GM18907 (cell line): ENCODE data around the gene PRKCE.
"Not testable (repeated sequence)": the region's sequence is repeated elsewhere in the genome, so short reads cannot be mapped to it uniquely, and the experiment has no call there.

Experiments
- ATAC-seq: cut with Tn5 transposase; IDR thresholded peaks from one replicate; pipeline ENCODE4 v1.9.1; 2021; ENCODE audit warnings: mild to moderate bottlenecking, moderate library complexity; ENCODE audit not compliant: unreplicated experiment

PRKCE gene

GRCh38 chr2:45696708-45697107 lies 45.2 kb downstream of the PRKCE start:
- no peak for ATAC-seq

- ATAC-seq, result no peak
Measured at GRCh38 chr2:45697190-45697589, 45.7 kb downstream of the PRKCE start.

- ATAC-seq, result no peak
Measured at GRCh38 chr2:45698554-45698953, 47.1 kb downstream of the PRKCE start.

DNA sequence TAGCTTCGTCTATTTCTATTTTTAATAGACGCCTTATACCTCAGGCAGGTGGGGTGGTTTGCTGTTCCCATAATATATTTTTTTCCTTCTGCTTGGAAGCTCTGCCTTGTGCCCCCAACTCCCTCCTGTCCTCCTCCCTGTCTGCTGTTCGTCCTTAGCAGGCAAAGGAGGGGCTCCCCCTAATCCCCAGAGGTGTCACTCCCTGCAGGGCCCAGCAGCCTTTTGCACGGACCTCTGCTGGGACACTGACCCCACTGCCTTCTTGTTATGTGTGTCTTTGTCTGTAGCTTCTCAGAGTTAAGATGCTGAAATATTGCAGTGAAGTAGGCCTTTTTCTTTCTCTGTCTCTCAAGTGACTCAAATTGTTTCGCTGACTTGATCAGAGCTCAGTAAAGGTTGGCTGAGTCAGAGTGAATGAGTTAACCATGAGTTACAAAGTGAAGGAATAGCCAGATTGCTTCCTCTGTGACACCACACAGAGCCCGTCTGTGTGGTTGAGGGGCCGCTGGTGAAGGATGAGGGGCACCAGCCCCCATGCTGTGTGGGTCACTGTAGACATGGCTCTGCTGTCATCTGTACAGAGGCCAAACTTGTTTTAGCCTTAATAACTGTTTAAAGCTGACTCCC lies 47.7 kb downstream of the PRKCE start:
- ATAC-seq, result peak; percentile 78

DNA sequence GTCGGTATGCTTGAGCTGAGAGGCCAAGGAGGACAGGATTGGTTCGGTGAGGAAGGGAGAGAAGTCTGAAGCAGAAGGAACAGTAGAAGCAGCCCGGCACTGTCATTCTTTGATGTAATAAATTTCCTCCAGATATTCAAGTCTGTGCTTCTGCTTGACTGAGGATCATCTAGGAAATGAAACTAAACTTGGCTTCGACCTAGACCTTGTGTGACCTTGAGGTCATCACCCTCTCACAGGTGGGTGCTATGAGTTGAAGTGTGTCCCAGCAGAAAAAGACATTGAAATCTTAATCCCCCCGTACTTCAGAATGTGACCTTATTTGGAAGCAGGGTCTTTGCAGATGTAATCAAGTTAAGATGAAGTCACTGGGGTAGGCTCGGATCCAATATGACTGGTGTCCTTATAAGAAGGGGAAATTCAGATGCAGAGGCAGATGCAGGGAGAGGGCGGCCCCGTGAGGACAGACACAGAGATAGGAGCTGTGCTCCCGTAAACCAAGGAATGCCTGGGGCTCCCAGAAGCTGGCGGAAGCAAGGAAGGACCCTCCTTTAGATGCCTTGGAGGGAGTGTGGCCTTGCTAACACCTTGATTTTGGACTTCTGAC lies 49.0 kb downstream of the PRKCE start:
- no peak for ATAC-seq

DNA sequence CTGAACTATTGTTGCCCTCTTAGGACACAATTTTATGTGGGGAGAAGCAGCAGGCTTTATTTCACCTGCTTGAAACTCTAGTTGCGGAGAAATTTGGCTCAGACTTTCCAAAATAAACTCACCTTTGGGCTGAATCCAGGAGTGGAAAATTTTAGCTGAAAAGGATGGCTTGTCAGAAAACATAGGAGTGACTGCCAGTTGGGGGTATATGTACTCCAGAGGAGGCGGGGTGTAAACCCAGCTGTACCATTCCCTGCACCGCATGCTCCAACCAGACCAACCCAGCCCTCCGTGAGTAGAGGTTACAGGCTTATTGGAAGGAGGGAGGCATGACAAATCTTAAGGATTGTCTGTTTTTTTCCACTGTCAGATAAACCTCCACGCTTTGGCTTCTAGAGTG lies 53.8 kb downstream of the PRKCE start:
- ATAC-seq, result no peak

- no peak for ATAC-seq
Measured at GRCh38 chr2:45706033-45706432, 54.6 kb downstream of the PRKCE start.

GRCh38 chr2:45707006-45707405 lies 55.5 kb downstream of the PRKCE start:
- ATAC-seq, result no peak

- ATAC-seq, result no peak
Measured at GRCh38 chr2:45707661-45708060, 56.2 kb downstream of the PRKCE start.

GRCh38 chr2:45708501-45708900 lies 57.0 kb downstream of the PRKCE start:
- ATAC-seq, result no peak

DNA sequence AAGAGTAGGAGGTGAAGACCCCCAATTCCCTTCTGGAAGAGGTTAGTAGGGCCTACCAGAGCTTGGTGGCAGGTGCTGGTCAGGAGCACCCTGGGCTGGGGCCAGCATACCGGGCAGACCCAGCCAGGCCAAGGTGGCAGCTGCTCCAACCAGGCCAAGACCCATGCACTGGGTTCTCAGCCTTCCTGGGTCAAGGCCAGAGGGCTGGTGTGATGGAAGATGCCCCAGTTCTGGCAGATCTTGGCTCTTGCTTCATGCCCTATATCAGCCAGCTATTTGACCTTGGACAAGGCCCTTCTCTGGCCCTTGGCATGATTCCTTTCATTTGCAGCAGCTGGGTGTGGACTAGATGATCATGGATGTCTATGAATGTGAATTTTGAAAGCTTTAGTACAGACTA lies 57.7 kb downstream of the PRKCE start:
- no peak for ATAC-seq

GRCh38 chr2:45710468-45710867 lies 59.0 kb downstream of the PRKCE start:
- no peak for ATAC-seq

GRCh38 chr2:45711224-45711623 lies 59.7 kb downstream of the PRKCE start:
- no peak for ATAC-seq

GRCh38 chr2:45712570-45712969 lies 61.1 kb downstream of the PRKCE start:
- ATAC-seq, result no peak

- ATAC-seq, result peak; percentile 9
Measured at GRCh38 chr2:45713136-45713535, 61.7 kb downstream of the PRKCE start.

DNA sequence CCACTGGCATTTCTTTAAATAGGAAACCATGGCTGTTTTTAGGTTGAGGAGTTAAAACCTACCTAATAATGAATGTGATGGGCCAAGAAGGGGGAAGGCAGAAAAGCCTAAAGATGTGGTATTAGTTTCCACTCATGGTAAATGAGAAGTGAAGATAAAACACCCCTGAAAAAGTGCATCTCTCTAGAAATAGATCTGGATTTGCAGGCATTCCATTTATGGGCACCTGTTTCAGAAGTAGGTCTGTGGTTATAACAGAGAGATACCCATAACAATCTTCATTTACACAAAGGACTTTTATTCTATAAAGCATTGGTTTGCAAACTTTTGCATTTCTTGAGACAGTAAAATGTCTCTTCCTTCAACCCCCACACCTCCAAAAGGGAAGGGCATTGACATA lies 62.1 kb downstream of the PRKCE start:
- peak; percentile 53 for ATAC-seq

- no peak for ATAC-seq
Measured at GRCh38 chr2:45714679-45715078, 63.2 kb downstream of the PRKCE start.

GRCh38 chr2:45715601-45716379 lies 64.3 kb downstream of the PRKCE start:
- no peak for ATAC-seq

GRCh38 chr2:45716432-45716831 lies 65.0 kb downstream of the PRKCE start:
- ATAC-seq, result not testable (repeated sequence)

GRCh38 chr2:45716915-45717314 lies 65.4 kb downstream of the PRKCE start:
- no peak for ATAC-seq

DNA sequence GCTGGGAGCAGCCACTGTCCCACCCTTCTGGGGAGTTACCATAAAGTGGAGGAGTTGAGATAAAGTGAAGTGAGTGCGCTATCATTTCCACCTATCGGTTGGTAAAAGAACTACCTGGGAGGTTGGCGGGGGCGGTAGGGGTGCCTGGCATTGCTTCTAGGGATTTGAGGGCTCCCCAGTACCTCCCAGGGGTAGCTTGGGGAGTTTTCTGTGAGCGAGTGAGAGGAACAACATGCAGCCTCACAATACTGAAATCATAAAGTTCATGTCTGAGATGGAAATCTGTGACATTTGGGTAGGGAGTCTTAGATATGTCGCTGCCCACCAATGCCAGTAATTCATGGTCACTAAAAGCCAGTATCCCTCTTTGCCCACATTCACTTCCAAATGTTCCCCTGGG lies 68.7 kb downstream of the PRKCE start:
- no peak for ATAC-seq

- no peak for ATAC-seq
Measured at GRCh38 chr2:45721150-45721549, 69.7 kb downstream of the PRKCE start.
